A673 (cell line): Measurements from ENCODE around the gene PLCD3. TPM values are rescaled to one million over a fixed set of nuclear protein-coding genes. Genes with fewer than 3 reads are reported as not detected.
A peak's percentile ranks its signal among the peaks of the same experiment; 100 is the strongest.

Experiments
- BruUV-seq: library from RNA; stranded (reverse); fragments of 400-500 nt; replicated peaks from 2 replicates; lab custom pipeline; 2021; lab: Mats Ljungman, UMichigan
- CTCF ChIA-PET: fragments of 300-600 bp; sonication (Branson Sonifier 250); formaldehyde crosslinking; loops from one replicate; lab custom pipeline; 2022; ENCODE audit warnings: antibody characterized with exemption; lab: Charles Lee
- POLR2A ChIA-PET: fragments of 300-600 bp; sonication (Branson Sonifier 250); formaldehyde crosslinking; loops from one replicate; lab custom pipeline; 2022; ENCODE audit warnings: antibody characterized with exemption; ENCODE audit not compliant: low non-redundant PET; lab: Charles Lee
- DNase-seq: peaks from one replicate; pipeline ENCODE4 v3.0.0-alpha.2; 2015; ENCODE audit warnings: low spot score
- H3K27ac ChIP-seq: fragments of 200-600 bp; sonication (generic); 2 replicates; pipeline ENCODE4 v1.5.1; 2016; ENCODE audit warnings: mixed run types, low read depth, mild to moderate bottlenecking, mixed read lengths, antibody characterized with exemption, low read length; ENCODE audit not compliant: poor library complexity, severe bottlenecking
- H3K27me3 ChIP-seq: fragments of 200-600 bp; sonication (generic); replicated peaks from 2 replicates; pipeline ENCODE4 v1.6.1; 2017; ENCODE audit warnings: mixed run types, low read depth, mild to moderate bottlenecking, mixed read lengths, antibody characterized with exemption, low read length; ENCODE audit not compliant: insufficient read depth, poor library complexity
- H3K36me3 ChIP-seq: fragments of 200-600 bp; sonication (generic); 2 replicates; pipeline ENCODE4 v1.6.1; 2016; ENCODE audit warnings: mixed run types, mild to moderate bottlenecking, mixed read lengths, antibody characterized with exemption, low read length; ENCODE audit not compliant: insufficient read depth, poor library complexity, severe bottlenecking
- H3K4me1 ChIP-seq: fragments of 200-600 bp; sonication (generic); 2 replicates; pipeline ENCODE4 v1.6.1; 2017; ENCODE audit warnings: mixed run types, mild to moderate bottlenecking, mixed read lengths, antibody characterized with exemption, low read length; ENCODE audit not compliant: insufficient read depth, poor library complexity, severe bottlenecking
- H3K4me3 ChIP-seq: fragments of 200-600 bp; sonication (generic); 2 replicates; pipeline ENCODE4 v1.5.1; 2016; ENCODE audit warnings: low read depth, mixed run types, mild to moderate bottlenecking, mixed read lengths, low read length; ENCODE audit not compliant: poor library complexity, severe bottlenecking
- H3K9me3 ChIP-seq: fragments of 200-600 bp; sonication (generic); 2 replicates; pipeline ENCODE4 v1.6.1; 2016; ENCODE audit warnings: mixed run types, low read depth, mild to moderate bottlenecking, mixed read lengths, antibody characterized with exemption, low read length; ENCODE audit not compliant: poor library complexity, severe bottlenecking
- CTCF ChIP-seq: fragments of 300-800, 200-600 bp; sonication (generic); conservative IDR thresholded peaks from 2 replicates; pipeline ENCODE4 v1.5.1; 2017; ENCODE audit warnings: low read depth, mild to moderate bottlenecking, antibody characterized with exemption, low read length, moderate library complexity, mixed read lengths
- EZH2 ChIP-seq: fragments of 200-600 bp; sonication (generic); IDR thresholded peaks from 2 replicates; pipeline ENCODE4 v1.6.1; 2017; ENCODE audit warnings: borderline replicate concordance, low read depth, mild to moderate bottlenecking, mixed read lengths, antibody characterized with exemption, low read length; ENCODE audit not compliant: poor library complexity, severe bottlenecking
- intact Hi-C: fragments of 100-400 bp; cut with micrococcal nuclease; formaldehyde crosslinking; loops from one replicate; pipeline ENCODE4 v1.10.0; 2022; ENCODE audit not compliant: unreplicated experiment
- total RNA-seq: library from RNA; stranded (reverse); gene quantifications from 2 replicates; pipeline ENCODE4 v1.2.3, GENCODE V29; 2021

PLCD3 gene
- total RNA-seq, 1 experiment from 2014 or later, result 12.0 TPM

DNA sequence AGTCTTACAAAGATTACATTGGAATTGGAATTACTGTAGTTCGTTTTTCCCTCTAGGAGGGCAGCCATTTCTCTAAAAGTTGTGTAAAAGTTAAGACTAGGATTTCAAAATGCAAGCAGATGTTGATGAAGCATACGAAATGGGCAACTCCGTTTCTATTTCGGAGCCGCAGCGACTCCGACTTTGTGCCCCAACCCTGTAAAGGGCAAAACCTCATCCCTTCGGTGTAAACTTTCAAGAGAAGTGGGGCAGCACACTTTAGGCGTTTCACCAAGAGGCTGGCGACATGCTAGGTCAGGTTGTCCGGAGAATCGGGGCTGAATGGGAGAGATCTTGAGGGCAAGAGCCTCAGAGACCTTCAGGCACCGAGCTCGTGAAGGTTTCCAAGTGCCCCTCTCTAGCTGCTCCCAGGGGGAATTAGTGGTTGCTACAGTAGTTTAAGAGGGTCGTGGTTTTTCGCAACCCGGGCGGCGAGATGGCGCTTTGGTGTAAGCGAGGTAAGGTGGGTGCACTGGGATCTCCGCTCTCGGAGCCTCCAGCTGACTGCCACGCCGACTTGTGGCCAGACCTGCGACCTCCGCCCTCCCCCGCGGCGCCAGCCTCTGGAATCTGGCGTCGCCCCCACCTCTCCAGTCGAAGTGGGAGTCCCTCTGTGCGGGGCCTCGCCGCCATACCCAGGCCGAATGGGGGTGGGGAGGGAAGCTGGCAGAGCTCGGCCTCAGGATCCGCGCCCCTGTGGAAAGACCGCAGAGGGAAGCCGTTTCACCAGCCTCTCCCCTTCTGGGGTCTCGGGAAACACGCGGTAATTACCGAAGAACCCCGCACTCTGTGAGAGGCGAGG is 28.4 kb upstream of the PLCD3 start:
- peak; percentile 42 for DNase-seq
- ChIA-PET CTCF (interaction anchor here (0.6 to 1.8 kb wide), 6 partner anchors 8 to 164 kb away, joined by 3 to 13 read pairs (median 6); partner anchors contain the start of genes ACBD4 and HEXIM1), POLR2A (interaction anchor here (1.3 to 1.5 kb wide), 2 partner anchors 9 to 12 kb away, joined by 4 to 8 read pairs; partner anchors contain the start of gene HEXIM1)
- TSS peak; percentile 59 for BruUV-seq
- peaks cover 6% of the 10 kb centered on the region for H3K4me1 ChIP-seq
- H3K4me3 ChIP-seq, result peak overlapping the region; percentile 90
- no peaks in the 10 kb centered on the region for H3K36me3 ChIP-seq
- intact Hi-C loops, result no loop called here
- TF ChIP-seq CTCF (no peak), EZH2 (no peak)
- no peaks in the 10 kb centered on the region for H3K27me3 ChIP-seq
- no peaks in the 10 kb centered on the region for H3K9me3 ChIP-seq
- H3K27ac ChIP-seq, result peak overlapping the region; percentile 98

GRCh38 chr17:45156242-45156641 is 23.9 kb upstream of the PLCD3 start:
- DNase-seq, result no peak
- Histone ChIP-seq H3K4me3 (no peak overlapping the region), H3K9me3 (no peaks in the 10 kb centered on the region), H3K27ac (no peak overlapping the region), H3K36me3 (no peaks in the 10 kb centered on the region), H3K27me3 (no peaks in the 10 kb centered on the region), H3K4me1 (peaks cover 12% of the 10 kb centered on the region)
- no peak for TF ChIP-seq CTCF
- no peak for TF ChIP-seq EZH2
- BruUV-seq, result no TSS peak
- intact Hi-C loops, result no loop called here
- ChIA-PET CTCF (no interaction called here), POLR2A (no interaction called here)

DNA sequence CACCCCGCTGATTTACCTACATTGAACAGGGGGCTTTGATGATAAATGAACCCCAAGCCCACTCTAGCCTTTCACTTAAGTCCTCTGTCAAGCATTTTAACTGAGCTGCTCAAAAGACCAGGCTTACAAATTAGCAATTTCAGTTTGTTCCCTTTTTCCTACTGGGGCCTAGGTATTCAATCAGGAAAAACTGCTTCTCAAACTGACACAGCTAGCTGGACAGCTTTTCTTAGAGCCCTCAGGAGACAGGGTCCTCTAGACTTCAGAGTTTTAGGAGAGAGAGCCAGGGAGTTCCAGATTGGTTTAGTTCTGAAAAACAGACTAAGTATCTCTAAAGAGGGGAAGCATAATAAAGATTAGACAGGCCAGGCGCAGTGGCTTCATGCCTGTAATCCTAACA is 23.2 kb upstream of the PLCD3 start:
- Histone ChIP-seq H3K4me1 (peaks cover 12% of the 10 kb centered on the region), H3K27me3 (no peaks in the 10 kb centered on the region), H3K9me3 (no peaks in the 10 kb centered on the region), H3K36me3 (no peaks in the 10 kb centered on the region), H3K27ac (no peak overlapping the region), H3K4me3 (no peak overlapping the region)
- no peak for DNase-seq
- POLR2A ChIA-PET, result no interaction called here
- no TSS peak for BruUV-seq
- TF ChIP-seq CTCF (no peak), EZH2 (no peak)
- CTCF ChIA-PET, result no interaction called here
- intact Hi-C loops, result no loop called here
